ENCODE data around the gene RAD51B.

The RAD51B gene

DNA sequence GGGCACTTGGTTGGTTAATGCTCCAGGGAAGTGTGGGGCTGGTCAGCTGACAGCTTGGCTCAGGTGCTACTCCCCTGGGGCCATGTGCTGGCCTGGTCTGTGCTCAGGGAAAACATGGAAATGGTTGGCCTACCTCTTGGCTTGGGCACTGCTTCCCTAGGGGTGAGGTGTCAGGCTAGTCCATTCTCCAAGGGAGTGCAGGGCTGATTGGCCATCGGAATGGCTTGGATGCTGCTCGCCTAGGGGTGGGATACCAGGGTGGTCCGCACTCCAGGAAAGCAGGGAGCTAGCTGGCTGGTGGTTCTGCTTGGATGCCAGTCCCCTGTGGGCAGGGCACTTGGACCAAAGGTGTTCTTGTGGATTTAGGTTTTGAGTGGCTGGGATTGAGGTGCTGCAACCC lies 245.7 kb downstream of the RAD51B start:
- no peak overlapping the region for H3K4me3 ChIP-seq (replicated peaks; ENCODE audit: low read depth, low read length)
- no peaks in the 10 kb centered on the region for H3K36me3 ChIP-seq (ENCODE audit: control insufficient read depth, insufficient read depth, low read length)
- TF ChIP-seq, protein P1, sequence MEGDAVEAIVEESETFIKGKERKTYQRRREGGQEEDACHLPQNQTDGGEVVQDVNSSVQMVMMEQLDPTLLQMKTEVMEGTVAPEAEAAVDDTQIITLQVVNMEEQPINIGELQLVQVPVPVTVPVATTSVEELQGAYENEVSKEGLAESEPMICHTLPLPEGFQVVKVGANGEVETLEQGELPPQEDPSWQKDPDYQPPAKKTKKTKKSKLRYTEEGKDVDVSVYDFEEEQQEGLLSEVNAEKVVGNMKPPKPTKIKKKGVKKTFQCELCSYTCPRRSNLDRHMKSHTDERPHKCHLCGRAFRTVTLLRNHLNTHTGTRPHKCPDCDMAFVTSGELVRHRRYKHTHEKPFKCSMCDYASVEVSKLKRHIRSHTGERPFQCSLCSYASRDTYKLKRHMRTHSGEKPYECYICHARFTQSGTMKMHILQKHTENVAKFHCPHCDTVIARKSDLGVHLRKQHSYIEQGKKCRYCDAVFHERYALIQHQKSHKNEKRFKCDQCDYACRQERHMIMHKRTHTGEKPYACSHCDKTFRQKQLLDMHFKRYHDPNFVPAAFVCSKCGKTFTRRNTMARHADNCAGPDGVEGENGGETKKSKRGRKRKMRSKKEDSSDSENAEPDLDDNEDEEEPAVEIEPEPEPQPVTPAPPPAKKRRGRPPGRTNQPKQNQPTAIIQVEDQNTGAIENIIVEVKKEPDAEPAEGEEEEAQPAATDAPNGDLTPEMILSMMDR (IDR thresholded peaks at IDR 0.05; ENCODE audit: insufficient read depth, low read length, poor library complexity, severe bottlenecking): no peak
- no peaks in the 10 kb centered on the region for H3K27me3 ChIP-seq (replicated peaks; ENCODE audit: control insufficient read depth, insufficient read depth, low read length)
- DNase-seq (ENCODE audit: extremely low read depth, insufficient read length): no peak

DNA sequence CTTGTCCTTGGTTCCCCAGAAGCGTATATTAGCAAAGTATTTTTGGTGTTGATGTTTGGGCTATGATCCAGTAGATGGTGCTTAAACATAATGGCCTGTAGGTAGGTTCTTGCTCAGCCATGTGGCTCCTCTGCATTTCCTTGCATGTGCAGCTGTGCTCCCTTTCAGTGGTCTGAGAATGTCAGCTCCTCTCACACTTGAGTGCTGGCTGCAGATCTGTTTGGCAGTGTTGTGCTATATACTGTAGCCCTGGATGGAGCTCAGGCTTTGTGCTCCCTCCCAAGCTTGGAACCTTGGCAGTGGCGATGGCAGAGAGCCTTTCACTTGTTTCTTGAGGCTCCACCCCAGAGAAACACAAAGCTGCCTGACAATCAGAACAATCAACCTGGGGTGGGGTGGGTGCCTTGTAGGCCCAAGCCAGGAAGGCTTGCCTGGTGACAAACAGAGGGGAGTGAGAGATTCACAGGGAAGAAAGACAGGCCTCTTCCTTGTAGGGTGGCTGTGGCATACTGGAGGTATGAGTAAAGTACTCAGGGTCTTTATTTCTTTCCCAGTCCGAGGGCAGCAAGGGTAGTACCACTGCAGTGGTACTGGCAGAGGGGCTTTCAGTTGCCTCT lies 255.3 kb downstream of the RAD51B start:
- TF ChIP-seq, protein P1 (IDR thresholded peaks at IDR 0.05; ENCODE audit: insufficient read depth, low read length, poor library complexity, severe bottlenecking): peak; percentile 6
- DNase-seq (ENCODE audit: extremely low read depth, insufficient read length): no peak

DNA sequence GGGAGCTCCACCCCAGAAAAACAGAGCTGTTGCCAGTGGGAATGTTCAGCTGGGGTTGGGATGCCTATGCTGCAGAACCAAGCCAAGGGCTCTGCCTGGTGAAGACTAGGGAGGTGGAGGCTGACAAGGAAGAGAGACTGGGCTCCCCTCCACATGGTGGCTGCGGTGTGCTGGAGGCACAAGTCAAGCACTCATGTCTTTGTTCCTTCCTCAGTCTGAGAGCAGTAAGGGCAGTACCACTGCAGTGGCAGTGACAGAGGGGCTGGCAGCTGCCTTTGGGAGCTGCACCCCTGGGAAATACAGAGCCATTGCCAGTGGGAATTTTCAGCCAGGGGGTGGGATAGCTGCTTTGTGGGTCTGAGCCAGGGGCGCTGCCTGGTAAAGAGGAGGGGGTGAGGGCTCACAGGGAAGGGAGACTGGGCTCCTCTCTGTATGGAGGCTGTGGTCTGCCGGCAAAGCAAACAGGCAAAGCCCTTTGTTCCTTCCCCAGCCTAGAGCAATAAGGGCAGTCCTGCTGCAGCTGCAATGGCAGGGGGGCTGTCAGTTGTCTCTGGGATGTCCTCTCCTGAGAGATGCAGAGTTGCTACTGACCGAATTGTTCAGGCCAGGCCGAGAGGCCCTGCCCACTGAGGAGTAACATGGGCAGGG lies 255.9 kb downstream of the RAD51B start:
- H3K36me3 ChIP-seq (ENCODE audit: control insufficient read depth, insufficient read depth, low read length): no peaks in the 10 kb centered on the region
- TF ChIP-seq, protein P1 (IDR thresholded peaks at IDR 0.05; ENCODE audit: insufficient read depth, low read length, poor library complexity, severe bottlenecking): no peak
- no peaks in the 10 kb centered on the region for H3K27me3 ChIP-seq (replicated peaks; ENCODE audit: control insufficient read depth, insufficient read depth, low read length)
- DNase-seq (ENCODE audit: extremely low read depth, insufficient read length): no peak
- H3K4me3 ChIP-seq (replicated peaks; ENCODE audit: low read depth, low read length): no peak overlapping the region

More for the DNA sequence above, 255.3 kb downstream of the RAD51B start:
- Histone ChIP-seq H3K36me3 (ENCODE audit: control insufficient read depth, insufficient read depth, low read length) (no peaks in the 10 kb centered on the region), H3K27me3 (replicated peaks; ENCODE audit: control insufficient read depth, insufficient read depth, low read length) (no peaks in the 10 kb centered on the region), H3K4me3 (replicated peaks; ENCODE audit: low read depth, low read length) (no peak overlapping the region)

DNA sequence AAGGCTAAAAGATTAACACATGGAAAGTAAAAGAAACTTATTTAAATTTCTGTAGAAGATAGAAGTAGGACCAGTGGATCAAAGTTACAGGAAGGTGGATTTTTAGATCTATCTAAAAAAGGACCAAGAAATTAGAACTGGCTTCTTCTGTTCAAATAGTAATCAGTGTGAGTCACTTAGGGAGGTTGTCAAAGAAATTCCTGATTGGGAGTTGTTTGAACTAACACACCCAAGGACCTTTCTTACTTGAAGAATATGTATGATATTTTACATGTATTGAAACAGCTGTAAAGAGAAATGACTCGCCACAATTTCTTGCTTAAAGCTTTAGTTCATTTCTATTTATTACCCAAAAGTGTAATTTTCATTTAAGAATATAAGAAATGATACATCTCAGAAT lies 256.9 kb downstream of the RAD51B start:
- Histone ChIP-seq H3K27me3 (replicated peaks; ENCODE audit: control insufficient read depth, insufficient read depth, low read length) (no peaks in the 10 kb centered on the region), H3K36me3 (ENCODE audit: control insufficient read depth, insufficient read depth, low read length) (no peaks in the 10 kb centered on the region), H3K4me3 (replicated peaks; ENCODE audit: low read depth, low read length) (no peak overlapping the region)
- TF ChIP-seq, protein P1 (IDR thresholded peaks at IDR 0.05; ENCODE audit: insufficient read depth, low read length, poor library complexity, severe bottlenecking): no peak
- DNase-seq (ENCODE audit: extremely low read depth, insufficient read length): no peak

DNA sequence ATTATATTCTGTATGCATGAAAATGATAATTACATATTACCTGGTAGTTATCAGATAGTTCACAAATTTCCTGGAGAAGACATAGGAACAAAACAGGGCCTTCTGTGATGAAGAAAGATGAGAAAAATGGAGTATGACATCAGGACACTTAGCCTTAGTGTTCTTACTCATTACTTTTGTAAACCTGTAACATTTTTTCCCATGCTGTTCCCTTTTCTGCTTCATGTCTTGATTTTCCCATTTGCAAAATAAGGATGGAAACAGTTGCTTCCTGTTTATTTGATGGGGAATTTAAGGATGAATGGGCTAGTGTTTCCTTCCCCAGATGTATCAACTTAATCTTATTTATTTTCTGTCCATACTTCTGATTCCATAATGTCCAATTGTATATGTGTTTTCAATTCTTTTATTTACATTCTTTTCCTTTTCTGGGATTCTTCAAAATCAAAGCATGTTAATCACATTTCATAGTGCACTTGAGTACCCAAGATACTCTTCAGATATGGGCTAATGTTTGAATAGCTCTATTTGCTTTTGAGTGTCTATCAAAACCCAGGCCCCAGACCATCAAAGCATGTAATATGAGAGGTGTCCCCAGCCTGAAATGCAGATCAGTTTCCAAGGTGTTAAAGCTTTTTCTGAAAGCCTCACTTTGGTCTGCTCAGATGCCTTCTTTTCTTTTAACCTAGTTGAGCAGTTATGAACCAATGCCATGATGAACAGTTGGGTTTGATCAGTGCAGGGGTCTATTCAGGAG lies 260.5 kb downstream of the RAD51B start:
- DNase-seq (ENCODE audit: extremely low read depth, insufficient read length): no peak
- TF ChIP-seq, protein P1 (IDR thresholded peaks at IDR 0.05; ENCODE audit: insufficient read depth, low read length, poor library complexity, severe bottlenecking): no peak
- Histone ChIP-seq H3K4me3 (replicated peaks; ENCODE audit: low read depth, low read length) (no peak overlapping the region), H3K27me3 (replicated peaks; ENCODE audit: control insufficient read depth, insufficient read depth, low read length) (no peaks in the 10 kb centered on the region), H3K36me3 (ENCODE audit: control insufficient read depth, insufficient read depth, low read length) (no peaks in the 10 kb centered on the region)
